ENCODE measurements around the gene TRAF3IP1.
A peak's percentile ranks its signal among the peaks of the same experiment; 100 is the strongest.
"Not testable (repeated sequence)": the region's sequence is repeated elsewhere in the genome, so short reads cannot be mapped to it uniquely, and the experiment has no call there.

The TRAF3IP1 gene

DNA sequence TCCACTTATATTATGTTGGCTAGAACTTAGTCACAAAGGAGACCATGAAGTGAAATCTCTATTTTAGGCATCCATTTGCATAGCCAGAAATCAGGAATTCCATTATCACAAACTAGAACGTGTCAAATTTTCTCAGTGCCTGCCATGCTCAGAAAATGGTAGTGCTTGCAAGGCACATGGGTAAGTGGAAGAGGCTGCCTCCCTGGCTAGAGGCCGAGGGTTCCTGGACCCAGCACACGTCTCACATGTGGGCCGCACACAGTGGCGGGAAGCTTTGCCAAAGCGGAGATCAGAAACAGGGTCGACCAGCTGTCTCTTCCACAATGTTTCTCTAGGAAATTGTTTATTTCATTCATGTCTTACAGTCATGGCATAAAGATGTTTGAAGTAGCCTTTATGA is 42.3 kb downstream of the TRAF3IP1 start:
- H3K27ac ChIP-seq, result no peak overlapping the region
- TF ChIP-seq CTCF (conservative IDR thresholded peaks at IDR 0.05), result no peak

GRCh38 chr2:238369591-238370040 is 49.3 kb downstream of the TRAF3IP1 start:
- TF ChIP-seq CTCF (conservative IDR thresholded peaks at IDR 0.05), result no peak
- no peak overlapping the region for H3K27ac ChIP-seq

DNA sequence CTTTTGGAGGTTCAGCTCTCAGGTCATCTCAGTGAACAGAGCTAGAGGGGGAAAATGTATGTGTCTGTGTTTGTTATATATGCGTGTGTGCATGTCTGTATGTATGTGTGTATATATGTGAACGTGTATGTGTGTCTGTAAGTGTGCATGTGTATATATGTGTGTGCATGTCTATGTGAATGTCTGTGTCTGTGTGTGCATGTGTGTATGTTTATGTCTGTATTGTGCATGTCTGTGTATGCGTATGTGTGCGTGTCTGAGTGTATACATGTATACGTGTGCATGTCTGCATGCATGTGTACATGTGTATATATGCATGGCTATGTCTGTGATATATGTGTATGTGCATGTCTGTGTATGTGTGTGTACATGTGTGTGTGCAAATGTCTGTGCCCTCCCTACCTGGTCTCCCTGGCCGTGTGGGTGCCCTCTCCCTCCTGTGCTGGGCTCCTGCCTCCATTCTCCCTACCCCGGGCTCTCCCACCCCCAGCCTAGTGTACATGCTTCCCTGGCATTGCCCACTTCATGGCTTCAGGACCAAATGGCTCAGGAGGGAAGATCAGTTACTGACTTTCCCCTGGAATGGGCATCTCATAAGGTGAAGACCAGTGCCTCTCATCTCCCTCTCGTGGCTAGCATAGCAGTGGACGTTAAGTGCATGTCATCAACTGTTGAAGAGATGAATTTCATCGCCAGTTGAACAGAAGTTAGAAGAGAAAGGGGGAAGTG is 49.9 kb downstream of the TRAF3IP1 start:
- no peak overlapping the region for H3K27ac ChIP-seq
- TF ChIP-seq CTCF (conservative IDR thresholded peaks at IDR 0.05), result no peak

GRCh38 chr2:238370823-238371372 is 50.6 kb downstream of the TRAF3IP1 start:
- no peak overlapping the region for H3K27ac ChIP-seq
- peak; percentile 88 for TF ChIP-seq CTCF (conservative IDR thresholded peaks at IDR 0.05)

GRCh38 chr2:238372277-238372676 is 52.0 kb downstream of the TRAF3IP1 start:
- not testable (repeated sequence) for H3K27ac ChIP-seq

DNA sequence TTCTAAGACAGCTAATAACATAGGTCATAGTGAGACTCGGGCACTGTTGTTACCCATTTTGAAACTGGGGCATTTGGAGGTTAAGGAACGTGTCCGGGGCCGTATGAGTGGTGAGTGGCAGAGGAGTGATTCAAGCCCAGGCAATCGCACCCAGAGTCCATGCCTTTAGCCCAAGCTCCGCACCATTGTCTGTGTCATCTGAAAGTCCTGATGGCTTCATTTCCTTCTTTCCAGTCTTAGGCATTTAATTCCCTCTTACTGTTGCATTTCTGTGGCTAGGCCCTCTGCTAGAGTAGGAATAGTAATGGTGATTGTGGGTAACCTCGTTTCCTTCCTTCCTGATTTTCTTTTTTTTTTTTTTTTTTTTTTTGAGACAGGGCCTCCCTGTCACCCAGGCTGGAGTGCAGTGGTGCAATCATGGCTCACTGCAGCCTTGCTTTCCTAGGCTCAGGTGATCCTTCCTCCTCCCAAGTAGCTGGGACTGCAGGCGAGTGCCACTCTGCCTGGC is 56.6 kb downstream of the TRAF3IP1 start:
- peak overlapping the region; percentile 91; the same call in 1 of the 2 replicates for H3K27ac ChIP-seq
- no peak for TF ChIP-seq CTCF (conservative IDR thresholded peaks at IDR 0.05)

GRCh38 chr2:238378230-238379095 is 58.1 kb downstream of the TRAF3IP1 start:
- peak overlapping the region; percentile 91 for H3K27ac ChIP-seq
- no peak for TF ChIP-seq CTCF (conservative IDR thresholded peaks at IDR 0.05)

All from VCaP (cell line).